GM19328 (cell line): ENCODE measurements around the gene TMEM272.

Experiments
- ATAC-seq: cut with Tn5 transposase; IDR thresholded peaks from one replicate; pipeline ENCODE4 v1.9.1; 2021; ENCODE audit warnings: mild to moderate bottlenecking, moderate library complexity; ENCODE audit not compliant: unreplicated experiment

Gene TMEM272

DNA sequence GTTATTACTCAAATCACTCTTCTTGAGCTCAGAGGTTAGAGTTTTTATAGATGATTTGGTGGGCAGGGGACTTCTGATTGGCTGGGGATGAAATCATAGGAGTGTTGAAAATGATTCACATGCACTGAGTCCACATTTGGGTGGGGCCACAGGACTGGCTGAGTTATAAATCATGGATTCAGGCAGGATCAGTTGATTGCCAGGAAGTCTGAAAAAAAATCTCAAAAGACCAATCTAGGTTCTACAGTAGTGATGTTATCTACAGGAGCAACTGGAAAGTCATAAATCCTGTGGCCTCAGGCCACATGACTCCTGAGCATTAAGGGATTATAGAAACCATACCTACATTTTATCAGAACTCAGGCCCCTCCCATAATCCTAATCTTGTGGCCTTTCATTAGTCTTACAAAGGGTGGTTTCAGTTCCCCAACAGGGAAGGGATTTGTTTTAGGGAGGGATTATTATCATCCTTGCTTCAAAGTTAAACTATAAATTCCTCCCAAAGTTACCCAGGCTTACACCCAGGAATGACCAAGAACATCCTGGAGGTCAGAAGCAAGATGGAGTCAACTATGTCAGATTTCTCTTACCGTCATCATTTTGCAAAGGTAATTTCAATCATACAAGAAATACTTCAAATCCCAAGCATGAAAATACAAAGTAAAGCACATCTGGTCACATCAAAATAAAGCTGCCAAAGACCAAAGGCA is 11.2 kb upstream of the TMEM272 start:
- no peak for ATAC-seq

DNA sequence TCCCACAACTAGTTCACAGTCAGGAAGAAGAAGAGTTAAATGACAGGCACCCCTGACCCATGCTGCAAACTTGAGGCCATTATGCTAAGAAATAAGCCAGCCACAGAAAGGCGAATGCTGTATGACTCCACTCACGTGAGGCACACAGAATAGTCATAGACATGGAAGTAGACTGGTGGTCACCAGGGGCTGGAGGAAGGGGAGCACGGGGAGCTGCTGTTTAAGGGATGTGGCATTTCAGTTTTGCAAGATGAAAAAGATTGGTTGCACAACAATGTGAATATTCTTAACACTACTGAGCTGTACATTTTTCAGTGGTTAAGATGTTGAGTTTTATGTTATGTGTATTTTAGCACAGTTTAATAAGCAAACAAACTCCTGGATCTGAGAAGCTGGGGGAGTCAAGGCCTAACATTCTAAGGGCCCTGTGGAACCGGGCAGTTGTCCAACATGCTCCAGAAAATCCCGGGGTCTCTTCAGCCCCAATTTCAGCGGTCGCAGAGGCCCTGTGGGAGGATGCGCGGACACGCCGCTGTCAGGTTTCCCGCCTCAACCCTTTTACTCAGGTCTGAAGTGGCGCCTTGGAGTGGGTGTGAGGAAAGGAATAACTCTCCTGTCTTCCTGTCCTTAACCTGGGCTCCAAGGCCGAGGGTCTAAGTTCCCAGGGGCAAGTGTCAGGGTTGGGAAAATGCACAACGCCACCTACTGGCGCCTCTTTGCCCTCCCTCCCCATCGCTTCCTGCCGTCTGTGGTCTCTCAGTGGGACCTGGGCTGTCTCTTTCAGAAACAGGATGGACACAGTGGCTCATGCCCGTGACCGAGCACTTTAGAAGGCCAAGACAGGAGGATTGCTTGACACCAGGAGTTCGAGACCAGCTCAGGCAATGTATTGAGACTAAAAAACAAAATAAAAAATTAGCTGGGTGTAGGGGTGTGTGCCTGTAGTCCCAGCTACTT is 4.4 kb upstream of the TMEM272 start:
- ATAC-seq: no peak

DNA sequence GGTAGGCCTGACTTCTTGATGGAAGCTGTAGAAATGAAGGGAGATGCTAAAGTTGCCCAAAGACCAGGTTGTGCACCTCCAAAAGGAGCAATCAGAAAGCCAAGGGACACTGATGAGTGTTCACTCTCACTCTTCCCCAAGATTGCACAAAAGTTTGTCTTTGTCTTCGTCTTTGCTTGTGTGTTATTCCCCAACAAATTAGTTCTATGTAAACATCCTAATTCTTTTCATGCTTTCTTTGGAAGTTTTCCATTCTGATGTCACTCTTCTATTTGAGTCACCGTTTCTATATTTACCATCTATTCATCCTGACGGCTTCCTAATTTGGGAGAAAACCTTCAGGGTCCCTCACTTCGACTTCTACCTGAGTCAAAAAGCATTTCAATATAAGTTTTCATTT is 3.7 kb upstream of the TMEM272 start:
- ATAC-seq: no peak

DNA sequence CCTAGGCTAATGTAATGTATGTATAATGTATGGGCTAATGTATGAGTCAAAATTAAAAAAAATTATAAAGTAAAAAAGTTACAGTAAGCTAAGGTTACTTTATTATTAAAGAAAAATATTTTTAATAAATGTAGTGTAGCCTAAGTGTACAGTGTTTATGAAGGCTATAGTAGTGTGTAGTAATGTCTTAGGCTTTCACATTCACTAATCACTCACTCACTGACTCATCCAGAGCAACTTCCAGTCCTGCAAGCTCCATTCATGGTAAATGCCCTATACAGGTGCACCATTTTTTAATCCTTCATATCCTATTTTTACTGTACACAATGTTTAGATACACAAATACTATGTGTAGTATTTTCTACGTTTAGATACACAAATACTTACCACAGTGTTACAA is 1.8 kb upstream of the TMEM272 start:
- ATAC-seq: no peak

DNA sequence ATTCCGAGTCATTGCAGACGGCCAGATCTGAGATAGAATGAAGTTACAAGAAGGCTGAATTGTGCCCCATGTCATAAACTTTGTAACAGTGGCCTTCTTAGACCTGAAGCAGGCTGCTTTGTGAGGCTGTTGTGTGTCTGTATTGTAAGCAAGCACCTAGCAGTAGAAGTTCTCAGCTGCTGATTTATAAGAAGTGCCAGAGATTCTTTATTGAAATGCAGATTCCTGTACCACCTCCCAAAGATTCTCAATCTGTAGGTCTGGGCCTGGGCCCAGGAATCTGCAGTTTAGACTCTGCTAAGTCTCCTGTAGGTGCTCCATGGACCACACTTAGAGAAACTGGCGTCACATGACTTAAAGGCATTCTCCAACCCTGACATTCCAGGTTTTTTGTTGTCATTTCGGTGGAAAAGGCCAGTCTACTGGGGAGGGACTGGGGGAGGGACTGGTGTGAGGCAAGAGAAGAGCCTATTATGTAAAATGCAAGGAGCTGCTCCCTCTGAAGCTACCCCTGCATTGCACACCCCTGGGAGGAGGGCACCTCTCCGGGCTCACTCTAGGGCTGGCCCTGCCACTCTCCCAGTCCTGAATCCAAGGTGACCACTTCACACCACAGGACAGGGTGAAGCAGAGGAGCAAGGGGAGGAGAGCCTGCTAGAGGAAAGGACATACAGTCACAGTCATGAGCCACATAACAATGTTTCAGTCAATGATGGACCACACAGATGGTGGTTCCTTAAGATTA is 769 bp upstream of the TMEM272 start:
- ATAC-seq: no peak

DNA sequence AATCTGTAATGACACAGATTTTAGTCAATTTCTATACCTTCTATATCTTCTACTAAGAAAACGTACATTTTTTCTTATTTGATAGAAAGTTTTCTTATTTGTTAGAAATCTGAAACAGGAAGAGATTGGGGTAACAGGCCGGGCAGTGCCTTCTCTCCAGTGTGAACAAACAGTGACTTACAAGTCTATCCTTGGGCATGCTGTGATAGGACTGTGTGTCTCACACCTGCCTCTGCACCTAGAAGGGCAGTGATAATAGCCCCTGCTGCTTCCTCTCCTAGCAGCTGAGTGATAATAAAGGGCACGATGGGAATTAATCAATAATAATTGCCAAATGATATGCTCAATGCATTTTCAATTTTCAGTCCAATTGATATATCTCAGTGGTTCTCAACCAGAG is 1.4 kb downstream of the TMEM272 start:
- no peak for ATAC-seq

DNA sequence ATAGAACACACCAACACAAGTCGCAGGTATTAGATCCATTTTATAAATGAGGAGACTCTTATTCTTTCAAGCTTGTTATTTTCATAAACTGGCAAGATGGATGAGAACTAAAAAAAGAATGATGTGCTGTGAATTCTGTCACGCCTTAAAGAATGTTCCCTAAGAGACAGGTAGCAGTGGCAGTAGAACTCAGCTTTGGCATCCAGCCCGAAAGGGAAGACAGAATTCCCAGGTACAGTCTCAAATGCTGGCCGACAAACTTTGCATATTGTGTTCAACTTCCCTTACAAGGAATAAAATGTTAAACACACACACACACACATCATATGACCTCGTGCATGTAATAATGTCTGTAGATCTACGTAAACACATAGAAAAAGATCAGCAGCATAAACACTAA is 3.2 kb downstream of the TMEM272 start:
- ATAC-seq: no peak

DNA sequence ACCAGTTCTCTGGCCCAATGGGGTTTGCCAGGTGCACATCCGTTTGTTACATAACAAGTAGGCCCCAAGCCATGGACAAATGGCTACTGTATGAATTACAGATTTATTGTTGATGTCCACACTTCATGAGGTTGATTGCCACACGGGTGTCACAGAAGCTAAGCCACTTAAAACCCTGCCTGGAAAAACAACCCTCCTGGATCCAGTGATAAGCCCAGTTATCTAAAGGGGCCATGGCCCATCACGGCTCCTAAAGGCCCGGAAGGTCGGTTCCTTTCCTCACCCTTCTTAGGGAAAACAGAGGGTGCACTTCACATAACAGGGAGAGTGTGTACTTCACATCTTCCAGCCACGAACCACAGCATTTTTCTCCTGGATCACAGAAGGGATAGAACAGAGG is 4.1 kb downstream of the TMEM272 start:
- no peak for ATAC-seq

DNA sequence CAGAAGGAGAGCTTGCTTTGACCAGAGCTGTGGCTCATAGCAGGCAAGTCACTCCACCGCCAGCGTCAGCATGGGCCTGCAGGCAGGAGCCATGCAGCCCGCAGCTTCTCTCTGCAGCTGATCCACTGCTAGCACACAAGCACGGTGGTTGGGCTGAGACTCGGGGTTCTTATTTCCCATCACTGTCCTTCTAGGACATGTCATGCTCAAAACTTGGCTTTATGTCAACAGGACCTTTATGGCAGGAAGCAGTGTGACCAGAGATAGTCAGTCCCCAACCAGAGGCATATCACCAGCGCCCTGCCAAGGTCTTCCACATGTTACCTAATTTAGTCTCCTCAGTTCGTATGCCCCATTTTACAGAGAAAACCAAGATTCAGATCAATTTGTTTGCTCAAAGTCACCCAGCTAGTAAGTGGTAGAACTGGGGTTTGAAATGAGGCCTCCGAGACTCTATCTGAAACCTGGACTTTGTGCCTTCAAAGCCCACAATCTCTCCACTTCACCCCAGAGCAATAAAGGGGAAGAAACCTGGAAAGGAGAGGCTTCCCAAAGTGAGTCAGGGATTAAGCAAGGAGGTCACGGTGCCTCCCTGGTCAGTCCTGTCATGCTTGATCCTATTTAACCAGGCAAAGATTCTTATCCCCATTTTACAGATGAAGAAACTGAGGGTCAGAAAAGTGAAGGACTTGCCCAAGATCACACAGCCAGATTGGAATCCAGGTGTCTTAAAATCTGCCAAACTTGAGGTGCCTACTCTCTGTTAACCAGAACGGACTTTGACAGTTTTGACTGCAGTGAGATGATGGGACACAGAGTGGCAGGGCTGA is 5.1 kb downstream of the TMEM272 start:
- no peak for ATAC-seq

DNA sequence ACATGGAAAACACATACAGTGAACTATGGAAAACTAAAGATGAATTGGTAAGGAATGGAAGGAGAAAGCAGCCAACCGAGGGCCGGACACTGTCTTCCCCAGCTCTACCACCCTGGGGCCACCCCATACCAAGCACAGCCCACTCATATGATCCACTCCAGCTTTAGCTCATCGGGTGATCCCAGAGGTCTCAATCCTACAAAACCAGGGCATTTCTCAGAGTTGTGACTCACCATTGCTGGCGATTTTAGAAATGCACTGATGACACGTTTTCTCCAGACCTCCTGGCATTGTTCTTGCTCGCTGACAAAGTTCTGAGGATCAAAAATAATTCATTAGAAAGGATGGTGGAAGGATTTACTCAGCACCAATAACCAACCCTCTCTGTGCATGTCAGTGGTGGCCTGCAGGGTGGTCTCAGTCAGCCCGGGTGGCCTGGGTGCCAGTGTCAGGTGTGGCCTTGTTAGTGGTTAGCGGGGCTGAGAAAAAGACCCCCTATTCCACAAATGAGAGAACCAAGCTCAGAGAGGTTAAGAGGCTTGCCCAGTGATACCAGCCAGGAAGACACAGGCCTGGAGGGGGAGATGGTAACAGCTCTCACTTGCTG is 6.6 kb downstream of the TMEM272 start:
- ATAC-seq: no peak

DNA sequence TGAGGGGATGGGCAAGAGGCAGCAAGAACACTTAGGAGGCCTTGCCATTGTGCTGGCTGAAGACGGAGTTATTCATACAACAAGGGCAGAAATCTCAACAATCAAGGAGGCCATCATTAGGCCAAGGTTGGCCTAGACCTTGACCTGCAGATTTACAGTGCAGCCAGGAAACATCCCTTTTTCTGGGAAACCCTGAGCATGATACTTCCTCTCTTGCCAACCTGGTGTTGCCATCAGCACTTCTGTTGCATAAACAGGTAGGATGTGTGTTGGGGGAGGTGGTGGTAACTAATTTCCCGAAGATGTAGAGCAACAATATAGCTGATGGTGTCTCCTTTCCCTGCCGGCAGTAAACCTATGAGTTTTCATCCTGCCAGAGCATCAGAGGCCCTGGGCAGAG is 8.0 kb downstream of the TMEM272 start:
- ATAC-seq: no peak

DNA sequence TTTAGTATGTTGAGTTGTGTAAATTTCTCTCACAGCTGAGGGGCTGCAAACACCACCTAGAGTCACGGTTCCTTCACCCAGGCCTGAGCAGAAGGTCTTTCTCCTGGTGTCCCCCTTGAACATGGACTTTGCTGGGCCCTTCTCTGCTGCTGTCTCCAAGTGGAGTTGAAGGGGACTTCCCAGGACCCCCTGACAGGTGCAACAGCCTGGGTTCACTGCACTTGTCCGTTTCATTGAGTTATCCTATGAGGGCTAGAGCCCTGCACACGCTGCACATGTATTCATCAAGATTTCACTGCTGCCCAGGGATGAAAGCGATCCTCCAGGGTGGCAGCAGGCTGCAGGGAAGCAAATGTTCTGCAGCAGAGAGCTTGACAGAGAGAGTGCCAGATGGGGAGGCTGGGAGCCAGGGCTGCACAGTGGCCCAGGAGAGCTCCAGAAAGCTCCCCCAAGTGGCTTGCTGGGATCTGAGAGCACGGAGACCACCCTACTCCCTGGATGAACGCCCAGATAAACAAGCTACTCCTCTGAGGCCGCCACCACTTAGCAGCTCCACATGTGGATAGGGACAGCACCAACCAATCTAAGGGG is 10.3 kb downstream of the TMEM272 start:
- ATAC-seq: no peak

DNA sequence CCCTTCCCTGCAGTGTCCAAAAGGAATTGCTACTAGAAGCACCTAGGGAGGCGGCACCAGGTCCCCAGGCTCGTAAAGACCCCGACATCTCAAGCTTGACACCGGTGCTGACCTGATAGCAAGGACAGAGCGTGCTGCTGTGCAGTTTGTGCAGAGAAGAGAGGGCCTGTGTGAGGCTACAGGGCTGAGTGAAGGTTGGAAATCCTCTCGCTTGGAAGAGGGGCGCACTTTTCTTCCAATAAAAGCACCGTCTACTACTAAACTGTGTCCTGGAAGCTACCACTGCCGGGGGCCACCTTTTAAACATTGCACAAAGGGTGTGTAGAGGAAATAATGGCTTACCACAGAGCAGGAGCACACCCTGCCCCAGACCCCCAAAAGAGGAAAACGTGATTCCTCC is 11.0 kb downstream of the TMEM272 start:
- no peak for ATAC-seq

DNA sequence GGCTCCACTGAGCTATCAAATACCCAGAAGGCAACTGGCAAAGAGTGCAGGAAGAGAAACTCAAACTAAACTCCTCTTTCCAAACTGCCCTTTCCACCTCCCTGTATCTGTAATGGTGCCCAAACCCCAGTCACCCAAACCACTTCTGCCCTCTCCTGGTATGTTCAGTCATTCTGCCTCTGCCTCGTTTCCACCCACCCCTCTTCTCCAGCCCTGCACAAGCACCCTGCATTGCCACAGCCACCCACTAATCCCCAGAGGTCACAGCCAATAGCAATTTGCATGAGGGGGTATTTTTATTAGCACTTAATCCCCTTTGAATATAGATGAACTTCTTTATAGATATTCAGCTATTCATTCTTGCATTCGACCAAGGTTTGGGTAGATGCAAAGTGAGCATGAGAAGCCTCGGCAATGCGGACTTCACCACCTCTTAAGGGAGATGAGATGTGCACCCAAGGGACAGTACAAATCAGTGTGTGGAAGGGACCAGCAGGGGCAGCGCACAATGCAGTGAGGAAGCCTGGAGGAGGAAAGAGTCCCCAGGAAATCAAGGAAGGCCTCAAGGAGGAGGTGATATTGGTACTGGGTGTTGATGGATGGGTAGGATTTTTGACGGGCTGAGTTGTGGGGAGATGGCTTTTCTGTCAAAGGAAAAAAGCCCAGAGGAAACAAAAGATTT is 12.4 kb downstream of the TMEM272 start:
- peak; percentile 64 for ATAC-seq

DNA sequence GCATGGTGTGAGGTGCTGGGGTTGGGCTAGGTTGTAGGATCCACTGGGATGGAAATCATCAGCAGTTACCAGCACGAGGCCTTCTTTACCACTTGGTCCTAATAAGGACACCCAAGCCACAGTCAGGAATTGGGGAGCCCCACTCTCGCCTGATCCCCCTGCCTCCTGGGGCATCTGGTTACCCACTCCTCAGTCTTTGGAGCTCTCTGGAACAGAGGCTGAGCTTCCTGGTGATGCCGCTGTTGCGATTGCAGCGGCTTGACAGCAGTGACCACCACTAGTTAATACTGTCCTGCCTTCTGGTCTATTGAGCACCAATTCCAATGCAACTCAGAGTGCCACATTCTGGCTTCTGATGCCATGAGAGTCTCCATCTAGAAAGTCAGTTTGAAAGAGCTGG is 13.5 kb downstream of the TMEM272 start:
- ATAC-seq: no peak

DNA sequence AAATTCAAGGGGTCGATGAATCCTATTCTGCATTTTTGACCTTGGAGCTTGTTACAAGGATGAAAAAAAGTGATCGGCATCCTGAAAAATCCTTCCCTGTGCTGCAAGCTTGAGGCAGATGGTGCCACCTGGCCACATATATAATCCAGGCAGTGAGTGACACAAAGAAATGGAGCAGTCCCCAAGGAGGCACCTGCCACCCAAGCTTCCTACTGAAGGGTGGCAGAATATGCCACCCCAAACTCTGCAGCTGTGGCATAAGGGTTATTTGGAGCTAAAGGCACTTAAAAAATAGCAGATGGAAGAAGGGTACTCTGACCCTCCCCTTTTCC is 15.4 kb downstream of the TMEM272 start:
- ATAC-seq: no peak

DNA sequence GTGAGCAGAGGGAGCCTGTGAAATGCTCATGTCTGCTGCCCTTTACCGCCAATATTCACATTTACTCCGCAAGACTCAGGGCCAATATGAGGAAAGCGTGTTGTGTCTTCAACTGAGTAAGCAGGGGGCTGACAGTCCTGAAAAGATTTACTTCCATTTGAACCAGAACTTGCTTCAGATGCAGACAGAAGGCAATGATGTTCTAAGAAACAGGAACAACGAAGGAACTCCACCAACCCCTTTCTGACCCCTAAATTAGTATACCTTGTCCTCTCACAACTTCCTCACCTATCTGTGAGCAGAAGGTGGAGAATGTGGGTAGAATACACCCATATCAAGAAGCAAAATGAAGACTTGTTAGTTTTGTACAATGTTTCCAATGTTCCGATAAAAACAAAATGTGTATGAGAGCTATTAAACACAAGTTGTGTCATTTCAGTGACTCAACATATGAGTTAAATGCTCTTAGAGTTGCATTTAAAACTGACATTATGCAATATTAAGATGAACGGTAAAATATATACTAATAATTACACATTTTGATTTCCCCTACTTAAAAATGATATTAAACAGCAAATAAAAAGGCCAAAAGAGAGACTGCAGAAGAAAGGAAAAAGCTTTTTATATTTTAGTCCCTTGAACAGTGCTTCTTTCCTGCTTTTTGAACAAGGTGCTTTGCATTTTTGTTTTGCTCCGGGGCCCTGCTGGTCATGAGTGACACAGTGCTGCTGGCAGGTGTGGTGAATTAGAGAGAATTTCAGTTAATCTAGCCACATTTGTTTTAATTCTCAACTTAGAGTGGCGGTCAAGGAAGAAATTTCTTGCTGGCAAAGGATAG is 16.0 kb downstream of the TMEM272 start:
- ATAC-seq: no peak

DNA sequence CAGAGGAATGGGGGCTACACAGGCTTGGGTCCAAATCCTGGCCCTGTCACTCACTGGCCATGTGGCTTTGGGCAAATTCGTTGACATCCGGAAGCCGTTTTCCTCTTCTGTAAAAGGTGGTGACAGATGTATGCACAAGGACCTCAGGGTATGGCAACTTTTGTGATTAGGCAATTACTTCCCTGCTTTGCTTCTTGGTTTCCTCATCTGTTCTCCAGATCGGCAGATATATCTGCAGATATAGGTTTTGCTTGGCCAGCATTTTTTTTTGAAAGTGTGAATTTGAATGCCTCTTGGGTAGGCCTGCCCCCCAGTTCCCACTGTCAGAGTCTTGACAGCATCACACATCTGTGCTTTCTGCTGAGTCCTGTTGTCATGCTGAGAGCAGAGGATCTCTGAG is 17.7 kb downstream of the TMEM272 start:
- no peak for ATAC-seq

DNA sequence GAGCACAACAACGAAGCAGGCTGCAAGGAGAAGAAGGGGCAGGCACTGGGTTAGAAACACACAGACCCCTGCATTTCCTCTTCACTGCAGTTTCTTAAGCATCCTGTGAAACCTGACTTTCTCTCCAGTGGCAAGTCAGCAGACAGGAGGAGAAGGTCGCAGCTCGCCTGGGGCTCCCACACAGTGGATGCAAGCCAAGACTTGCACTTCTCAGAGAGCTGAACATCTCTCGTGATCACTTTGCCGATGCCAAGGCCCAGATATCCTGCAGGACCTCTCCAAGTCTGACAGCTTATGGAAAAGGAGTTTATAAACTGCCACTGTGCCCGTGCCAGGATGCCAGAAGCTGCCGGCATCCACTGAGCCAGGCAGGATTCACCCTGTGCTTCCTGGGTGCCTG is 18.4 kb downstream of the TMEM272 start:
- no peak for ATAC-seq
